ENCODE measurements around the gene RPP38.

Gene RPP38

GRCh38 chr10:15106352-15107013, 9.3 kb downstream of the RPP38 start:
- DNase-seq (ENCODE audit: low read depth in 2 of 3, low spot score in 1 of 3): peak; percentile 52 to 64 (median 57)

- no peak for DNase-seq (ENCODE audit: low read depth in 2 of 3, low spot score in 1 of 3)
Measured at GRCh38 chr10:15112657-15113056, 15.5 kb downstream of the RPP38 start.

- no peak for DNase-seq (ENCODE audit: low read depth in 2 of 3, low spot score in 1 of 3)
Measured at GRCh38 chr10:15113766-15114165, 16.6 kb downstream of the RPP38 start.

- DNase-seq (ENCODE audit: low read depth in 2 of 3, low spot score in 1 of 3): no peak
Measured at GRCh38 chr10:15116225-15116624, 19.1 kb downstream of the RPP38 start.

- DNase-seq (ENCODE audit: low read depth in 2 of 3, low spot score in 1 of 3): no peak
Measured at GRCh38 chr10:15118615-15119014, 21.5 kb downstream of the RPP38 start.

GRCh38 chr10:15120523-15120922, 23.4 kb downstream of the RPP38 start:
- no peak for DNase-seq (ENCODE audit: low read depth in 2 of 3, low spot score in 1 of 3)

- no peak for DNase-seq (ENCODE audit: low read depth in 2 of 3, low spot score in 1 of 3)
Measured at GRCh38 chr10:15121707-15122106, 24.6 kb downstream of the RPP38 start.

GRCh38 chr10:15122477-15123030, 25.4 kb downstream of the RPP38 start:
- DNase-seq (ENCODE audit: low read depth in 2 of 3, low spot score in 1 of 3): no peak

- no peak for DNase-seq (ENCODE audit: low read depth in 2 of 3, low spot score in 1 of 3)
Measured at GRCh38 chr10:15123749-15124184, 26.6 kb downstream of the RPP38 start.

- no peak for DNase-seq (ENCODE audit: low read depth in 2 of 3, low spot score in 1 of 3)
Measured at GRCh38 chr10:15124190-15124589, 27.0 kb downstream of the RPP38 start.

GRCh38 chr10:15124908-15125307, 27.8 kb downstream of the RPP38 start:
- no peak for DNase-seq (ENCODE audit: low read depth in 2 of 3, low spot score in 1 of 3)

- no peak for DNase-seq (ENCODE audit: low read depth in 2 of 3, low spot score in 1 of 3)
Measured at GRCh38 chr10:15131330-15131729, 34.2 kb downstream of the RPP38 start.

- no peak for DNase-seq (ENCODE audit: low read depth in 2 of 3, low spot score in 1 of 3)
Measured at GRCh38 chr10:15136129-15137035, 39.2 kb downstream of the RPP38 start.

GRCh38 chr10:15137036-15137359, 39.8 kb downstream of the RPP38 start:
- no peak for DNase-seq (ENCODE audit: low read depth in 2 of 3, low spot score in 1 of 3)

- no peak for DNase-seq (ENCODE audit: low read depth in 2 of 3, low spot score in 1 of 3)
Measured at GRCh38 chr10:15137636-15138035, 40.5 kb downstream of the RPP38 start.

- DNase-seq (ENCODE audit: low read depth in 2 of 3, low spot score in 1 of 3): no peak
Measured at GRCh38 chr10:15140698-15141097, 43.5 kb downstream of the RPP38 start.

GRCh38 chr10:15141136-15142054, 44.2 kb downstream of the RPP38 start:
- DNase-seq (ENCODE audit: low read depth in 2 of 3, low spot score in 1 of 3): peak in 2 of 3 donors; percentile 9 to 30

GRCh38 chr10:15144788-15145187, 47.6 kb downstream of the RPP38 start:
- DNase-seq (ENCODE audit: low read depth in 2 of 3, low spot score in 1 of 3): no peak

GRCh38 chr10:15146366-15146765, 49.2 kb downstream of the RPP38 start:
- DNase-seq (ENCODE audit: low read depth in 2 of 3, low spot score in 1 of 3): no peak

GRCh38 chr10:15147594-15148392, 50.6 kb downstream of the RPP38 start:
- no peak for DNase-seq (ENCODE audit: low read depth in 2 of 3, low spot score in 1 of 3)
